Measurements from ENCODE around the gene HMCN1.

The HMCN1 gene

GRCh38 chr1:185733818-185734735, at the start of gene HMCN1:
HMCN1 (plus strand) TSS chr1:185734391; CDS start chr1:185734780, 389 bp downstream.
- peak; percentile 72 for DNase-seq

- no peak for DNase-seq
Observed at GRCh38 chr1:185686821-185687778, 47.1 kb upstream of the HMCN1 start.

- DNase-seq, result no peak
Observed at GRCh38 chr1:185690527-185690926, 43.7 kb upstream of the HMCN1 start.

GRCh38 chr1:185693654-185694053, 40.5 kb upstream of the HMCN1 start:
- no peak for DNase-seq

GRCh38 chr1:185694081-185694480, 40.1 kb upstream of the HMCN1 start:
- DNase-seq, result no peak

- no peak for DNase-seq
Observed at GRCh38 chr1:185695299-185695698, 38.9 kb upstream of the HMCN1 start.

GRCh38 chr1:185696422-185697150, 37.6 kb upstream of the HMCN1 start:
- no peak for DNase-seq

GRCh38 chr1:185699874-185700273, 34.3 kb upstream of the HMCN1 start:
- DNase-seq, result no peak

GRCh38 chr1:185701650-185702049, 32.5 kb upstream of the HMCN1 start:
- DNase-seq, result no peak

GRCh38 chr1:185704181-185704580, 30.0 kb upstream of the HMCN1 start:
- no peak for DNase-seq

GRCh38 chr1:185716095-185716494, 18.1 kb upstream of the HMCN1 start:
- no peak for DNase-seq

- DNase-seq, result no peak
Observed at GRCh38 chr1:185719021-185719420, 15.2 kb upstream of the HMCN1 start.

GRCh38 chr1:185720633-185721272, 13.4 kb upstream of the HMCN1 start:
- DNase-seq, result no peak

GRCh38 chr1:185721553-185721952, 12.6 kb upstream of the HMCN1 start:
- DNase-seq, result no peak

GRCh38 chr1:185722098-185722497, 12.1 kb upstream of the HMCN1 start:
- DNase-seq, result no peak

GRCh38 chr1:185727726-185728125, 6.5 kb upstream of the HMCN1 start:
- DNase-seq, result no peak

GRCh38 chr1:185731446-185731845, 2.7 kb upstream of the HMCN1 start:
- no peak for DNase-seq

GRCh38 chr1:185732951-185733350, 1.2 kb upstream of the HMCN1 start:
- no peak for DNase-seq

- DNase-seq, result no peak
Observed at GRCh38 chr1:185734929-185735700, 924 bp downstream of the HMCN1 start.

- no peak for DNase-seq
Observed at GRCh38 chr1:185735701-185736064, 1.5 kb downstream of the HMCN1 start.

GRCh38 chr1:185739967-185740366, 5.8 kb downstream of the HMCN1 start:
- DNase-seq, result no peak

- DNase-seq, result no peak
Observed at GRCh38 chr1:185741551-185741950, 7.4 kb downstream of the HMCN1 start.

Measured in DMS 273 treated with DMSO at 0.1 percent for 48 hours (cell line).